PC-3 (cell line): ENCODE data around the gene FOXO1. TPM values are rescaled to one million over a fixed set of nuclear protein-coding genes. Genes with fewer than 3 reads are reported as not detected.

Source experiments
- ATAC-seq: fragments of 200-7000 bp; cut with Tn5 transposase; 2 replicates; pipeline ENCODE4 v1.9.1; 2020; ENCODE audit warnings: mild to moderate bottlenecking, moderate library complexity
- BruUV-seq: library from RNA; stranded (reverse); fragments of 400-500 nt; replicated peaks from 2 replicates; lab custom pipeline; 2021; lab: Mats Ljungman, UMichigan
- CTCF ChIA-PET: fragments of 300-600 bp; sonication (Branson Sonifier 250); formaldehyde crosslinking; loops from one replicate; lab custom pipeline; 2022; ENCODE audit warnings: antibody characterized with exemption; lab: Charles Lee
- POLR2A ChIA-PET: fragments of 300-600 bp; sonication (Branson Sonifier 250); formaldehyde crosslinking; loops from one replicate; lab custom pipeline; 2022; ENCODE audit warnings: antibody characterized with exemption; ENCODE audit not compliant: unreplicated experiment; lab: Charles Lee
- DNase-seq: peaks from one replicate; pipeline ENCODE4 v3.0.0-alpha.2; 2015
- H2AFZ ChIP-seq: fragments of 300-600 bp; sonication (generic); 2 replicates; pipeline ENCODE4 v1.6.0; 2016; ENCODE audit warnings: antibody characterized with exemption, low read length
- H3F3A ChIP-seq: fragments of 300-600 bp; sonication (generic); one replicate; pipeline ENCODE4 v1.6.0; 2017; ENCODE audit warnings: antibody characterized with exemption, low read length, control low read depth, mild to moderate bottlenecking; ENCODE audit not compliant: unreplicated experiment
- H3K27ac ChIP-seq: fragments of 300-600 bp; sonication (generic); 2 replicates; pipeline ENCODE4 v1.5.1; 2016; ENCODE audit warnings: mild to moderate bottlenecking, low read length
- H3K27me3 ChIP-seq: fragments of 300-600 bp; sonication (generic); 2 replicates; pipeline ENCODE4 v1.6.1; 2016; ENCODE audit warnings: low read length, mixed read lengths
- H3K36me3 ChIP-seq: fragments of 300-600 bp; sonication (generic); 2 replicates; pipeline ENCODE4 v1.6.1; 2016; ENCODE audit warnings: low read depth, mixed run types, low read length, mixed read lengths
- H3K4me1 ChIP-seq: fragments of 300-600 bp; sonication (generic); 2 replicates; pipeline ENCODE4 v1.5.1; 2016; ENCODE audit warnings: low read length; ENCODE audit not compliant: insufficient read depth
- H3K4me2 ChIP-seq: fragments of 300-600 bp; sonication (generic); 2 replicates; pipeline ENCODE4 v1.6.0; 2016; ENCODE audit warnings: low read length
- H3K4me3 ChIP-seq: fragments of 300-600 bp; sonication (generic); 2 replicates; pipeline ENCODE4 v1.5.1; 2016; ENCODE audit warnings: mild to moderate bottlenecking, low read length, mixed read lengths
- H3K79me2 ChIP-seq: fragments of 300-600 bp; sonication (generic); 2 replicates; pipeline ENCODE4 v1.6.1; 2017; ENCODE audit warnings: low read length, mixed read lengths
- H3K9ac ChIP-seq: fragments of 300-600 bp; sonication (generic); 2 replicates; pipeline ENCODE4 v1.6.0; 2016; ENCODE audit warnings: mild to moderate bottlenecking, low read length
- H3K9me2 ChIP-seq: fragments of 300-600 bp; sonication (generic); replicated peaks from 2 replicates; pipeline ENCODE4 v1.6.1; 2016; ENCODE audit warnings: mixed run types, low read length, mixed read lengths
- H3K9me3 ChIP-seq: fragments of 300-600 bp; sonication (generic); 2 replicates; pipeline ENCODE4 v1.6.1; 2016; ENCODE audit warnings: low read length, mixed read lengths
- H4K20me1 ChIP-seq: fragments of 300-600 bp; sonication (generic); 2 replicates; pipeline ENCODE4 v1.6.1; 2016; ENCODE audit warnings: low read length, mixed read lengths
- CTCF ChIP-seq: fragments of 300-600 bp; sonication (generic); conservative IDR thresholded peaks from 2 replicates; pipeline ENCODE4 v1.5.1; 2017; ENCODE audit warnings: antibody characterized with exemption, low read depth, mild to moderate bottlenecking, low read length
- EZH2 ChIP-seq: fragments of 300-600 bp; sonication (generic); IDR thresholded peaks from one replicate; pipeline ENCODE4 v1.6.1; 2017; ENCODE audit warnings: antibody characterized with exemption, mild to moderate bottlenecking, low read length; ENCODE audit not compliant: unreplicated experiment
- EZH2phosphoT487 ChIP-seq: fragments of 300-600 bp; sonication (generic); IDR thresholded peaks from 2 replicates; pipeline ENCODE4 v1.6.1; 2018; ENCODE audit warnings: mild to moderate bottlenecking, antibody characterized with exemption, low read length, borderline replicate concordance
- intact Hi-C: fragments of 100-400 bp; cut with micrococcal nuclease; formaldehyde crosslinking; loops from 2 replicates; pipeline ENCODE4 v1.9.0; 2023
- total RNA-seq: library from RNA; depleted of rRNA; stranded (reverse); fragments of >200 nt; gene quantifications from 2 replicates; pipeline ENCODE4 v1.2.3, GENCODE V29; 2014

The FOXO1 gene
- total RNA-seq, 1 experiment from 2014 or later = 2.7 TPM

DNA sequence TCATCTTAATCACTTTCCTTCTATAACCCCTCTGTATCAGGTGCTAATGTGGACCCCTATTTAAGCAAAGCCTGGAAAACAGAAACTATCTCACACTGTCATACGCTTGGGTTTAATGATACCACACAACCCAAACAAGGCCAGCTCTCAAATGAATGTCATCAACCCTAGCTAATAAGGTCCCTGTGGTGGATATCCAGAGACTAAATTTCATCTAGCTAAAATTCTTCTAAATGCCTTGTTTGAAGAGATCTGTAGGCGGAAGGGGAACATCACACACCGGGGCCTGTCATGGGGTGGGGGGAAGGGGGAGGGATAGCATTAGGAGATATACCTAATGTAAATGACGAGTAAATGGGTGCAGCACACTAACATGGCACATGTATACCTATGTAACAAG lies 95.5 kb downstream of the FOXO1 start:
- H4K20me1 ChIP-seq = no peaks in the 10 kb centered on the region
- intact Hi-C loops = no loop called here
- no peaks in the 10 kb centered on the region for H3K36me3 ChIP-seq
- H3K27me3 ChIP-seq = no peaks in the 10 kb centered on the region
- H3K4me1 ChIP-seq = no peaks in the 10 kb centered on the region
- no peak overlapping the region for H3K4me2 ChIP-seq
- no peak overlapping the region for H3K27ac ChIP-seq
- CTCF ChIA-PET = no interaction called here
- BruUV-seq = no TSS peak
- ATAC-seq (no peak), DNase-seq (no peak)
- H2AFZ ChIP-seq = no peak overlapping the region
- TF ChIP-seq CTCF (no peak), EZH2 (no peak), EZH2phosphoT487 (no peak)
- H3K9me2 ChIP-seq = no peaks in the 10 kb centered on the region
- H3K9me3 ChIP-seq = no peaks in the 10 kb centered on the region
- no peaks in the 10 kb centered on the region for H3K79me2 ChIP-seq
- H3K9ac ChIP-seq = no peak overlapping the region
- H3F3A ChIP-seq = no peaks in the 10 kb centered on the region
- POLR2A ChIA-PET = no interaction called here
- no peak overlapping the region for H3K4me3 ChIP-seq

- ATAC-seq = no peak
- H3K27ac ChIP-seq = no peak overlapping the region
- no peaks in the 10 kb centered on the region for H3K4me1 ChIP-seq
- no TSS peak for BruUV-seq
- no peak overlapping the region for H3K4me3 ChIP-seq
- no peaks in the 10 kb centered on the region for H3K79me2 ChIP-seq
- H3F3A ChIP-seq = no peaks in the 10 kb centered on the region
- ChIA-PET POLR2A (no interaction called here), CTCF (no interaction called here)
- no peak overlapping the region for H2AFZ ChIP-seq
- no peaks in the 10 kb centered on the region for H3K9me2 ChIP-seq
- H4K20me1 ChIP-seq = no peaks in the 10 kb centered on the region
- H3K9me3 ChIP-seq = no peaks in the 10 kb centered on the region
- no peaks in the 10 kb centered on the region for H3K36me3 ChIP-seq
- H3K4me2 ChIP-seq = no peak overlapping the region
- DNase-seq = no peak
- H3K27me3 ChIP-seq = no peaks in the 10 kb centered on the region
- no peak for TF ChIP-seq CTCF
- TF ChIP-seq EZH2phosphoT487 = no peak
- TF ChIP-seq EZH2 = no peak
- intact Hi-C loops = no loop called here
- no peak overlapping the region for H3K9ac ChIP-seq
These were observed 97.5 kb downstream of the FOXO1 start for GRCh38 chr13:40569024-40569350.

DNA sequence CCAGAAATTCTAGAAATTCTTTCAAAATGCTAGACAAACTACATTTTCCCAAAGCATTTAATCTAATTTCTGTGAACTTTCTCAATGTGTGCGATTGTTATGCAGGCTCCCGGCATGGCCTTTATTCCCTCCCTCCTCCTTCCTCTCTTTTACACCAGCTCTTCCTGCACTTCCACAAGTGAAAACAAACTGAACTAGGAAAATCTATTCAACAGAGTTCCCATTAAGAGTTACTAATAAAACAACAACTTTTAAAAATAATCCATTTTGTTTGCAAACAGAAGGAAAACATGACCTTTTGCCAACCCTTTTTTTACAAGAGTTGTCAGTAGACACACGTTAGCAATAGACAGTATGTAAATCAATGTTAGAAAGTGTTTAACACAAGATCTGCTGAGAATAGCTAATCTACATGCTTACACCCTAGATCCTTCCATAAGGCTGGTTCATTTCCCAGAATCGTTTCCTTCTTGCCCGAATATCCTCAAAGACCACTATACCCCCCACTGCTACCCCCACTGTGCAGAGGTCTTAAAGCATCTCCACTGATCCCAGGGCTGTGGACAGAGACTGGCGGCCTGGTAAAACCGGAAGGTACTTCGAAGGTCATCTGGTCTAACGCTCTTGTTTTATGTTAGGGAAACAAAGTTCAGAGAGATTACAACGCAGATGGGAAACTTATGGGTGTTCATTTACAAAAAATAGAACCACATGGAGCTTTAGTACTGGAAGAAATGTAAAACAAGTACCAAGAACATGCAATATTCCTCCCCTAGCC lies 98.0 kb downstream of the FOXO1 start:
- no peaks in the 10 kb centered on the region for H3K9me3 ChIP-seq
- H3K9ac ChIP-seq = no peak overlapping the region
- POLR2A ChIA-PET = no interaction called here
- CTCF ChIA-PET = no interaction called here
- no peak for TF ChIP-seq CTCF
- TF ChIP-seq EZH2phosphoT487 = no peak
- no peak for TF ChIP-seq EZH2
- H3K4me1 ChIP-seq = no peaks in the 10 kb centered on the region
- H2AFZ ChIP-seq = no peak overlapping the region
- H3K36me3 ChIP-seq = no peaks in the 10 kb centered on the region
- no peak overlapping the region for H3K4me2 ChIP-seq
- DNase-seq (no peak), ATAC-seq (no peak)
- no peaks in the 10 kb centered on the region for H4K20me1 ChIP-seq
- no peaks in the 10 kb centered on the region for H3F3A ChIP-seq
- intact Hi-C loops = no loop called here
- no peak overlapping the region for H3K4me3 ChIP-seq
- H3K9me2 ChIP-seq = no peaks in the 10 kb centered on the region
- no peak overlapping the region for H3K27ac ChIP-seq
- no TSS peak for BruUV-seq
- H3K79me2 ChIP-seq = no peaks in the 10 kb centered on the region
- H3K27me3 ChIP-seq = no peaks in the 10 kb centered on the region
